Right cardiac atrium (tissue), 5 donors: ENCODE measurements around the gene PPP1R14D. TPM values are rescaled to one million over a fixed set of nuclear protein-coding genes. Genes with fewer than 3 reads are reported as not detected.

ENCODE experiments used
- ATAC-seq, 2 donors: fragments of 200-7000 bp; cut with Tn5 transposase; one replicate each; pipeline versions ENCODE4 v1.8.0 to v1.9.1; 2020; ENCODE audit warnings: moderate library complexity in 2 of 2, mild to moderate bottlenecking in 1 of 2
- DNase-seq, 3 donors: peaks; one replicate each; pipeline ENCODE4 v3.0.0-alpha.2; 2020
- H3K27ac ChIP-seq: one replicate; pipeline ENCODE4 v1.5.1; 2013; ENCODE audit warnings: mild to moderate bottlenecking, low read length, control low read depth, moderate library complexity
- H3K27me3 ChIP-seq: one replicate; pipeline ENCODE4 v1.6.1; 2013; ENCODE audit not compliant: control insufficient read depth, insufficient read depth
- H3K4me1 ChIP-seq: one replicate; pipeline ENCODE4 v1.6.1; 2013; ENCODE audit warnings: low read length; ENCODE audit not compliant: control insufficient read depth, insufficient read depth
- H3K4me3 ChIP-seq: one replicate; pipeline ENCODE4 v1.5.1; 2013; ENCODE audit warnings: low read length, control low read depth
- H3K9me3 ChIP-seq: one replicate; pipeline ENCODE4 v1.6.1; 2013; ENCODE audit warnings: low read length; ENCODE audit not compliant: control insufficient read depth
- WGBS: extraction: QIAGEN DNeasy Blood & Tissue Kit; methylation state at CpG from one replicate; pipeline ENCODE4 v1.1.7; 2013; 5-methylcytosine and 5-hydroxymethylcytosine counted together
- intact Hi-C, 4 donors: fragments of 100-400 bp; cut with DNase I; formaldehyde crosslinking; loops; one replicate each; pipeline versions ENCODE4 v1.11.0 to v1.14.0; 2022 to 2023
- long read RNA-seq, 4 donors: library from polyadenylated mRNA; unstranded; transcript quantifications; one replicate each; pipeline ENCODE4 v2.0.0, GENCODE V29; 2020 to 2021
- polyA plus RNA-seq: library from polyadenylated mRNA; stranded (reverse); fragments of 200-250 nt; gene quantifications from one replicate; pipeline ENCODE4 v1.2.3, GENCODE V29; 2013
- total RNA-seq, 4 donors: library from RNA; stranded (reverse); fragmentation: NEBNext Ultra II Directional; extraction: Animal tissue kit (Norgen Biotek cat#: 25700); gene quantifications; one replicate each; pipeline ENCODE4 v1.2.1, GENCODE V29; 2021
- donor health status: healthy with polysubstance abuse.
- donor health status: DM: no; HTN: yes; CAD: no.
- donor health status: DM: no; HTN: no; CAD: no.
- donor health status: DM: no; HTN: yes; CAD: no; lungs with severe emphysema.
- donor health status: DM: yes; HTN: yes; CAD: no.

PPP1R14D gene
- total RNA-seq, result not detected
- not detected for polyA plus RNA-seq
- long read RNA-seq, donor 1, result 0 reads
- long read RNA-seq, donor 2, result 0 reads
- long read RNA-seq, donor 3, result 0 reads
- long read RNA-seq, donor 4, result 0 reads

- Histone ChIP-seq H3K4me1 (no peaks in the 10 kb centered on the region), H3K27me3 (no peaks in the 10 kb centered on the region), H3K27ac (no peak within 1 kb of the TSS), H3K4me3 (no peak within 1 kb of the TSS), H3K9me3 (no peaks in the 10 kb centered on the region)
- intact Hi-C loops, result no loop called here
- 85% methylated on average over 6 of the region's 6 CpGs for WGBS
- DNase-seq (no peak), ATAC-seq (peak in 1 of 2 donors; percentile 47)
Measured at GRCh38 chr15:40828447-40829036, at the start of gene PPP1R14D. PPP1R14D (minus strand) TSS chr15:40828708; CDS start chr15:40828641, 67 bp downstream.

GRCh38 chr15:40877694-40878093, 49.2 kb upstream of the PPP1R14D start:
- H3K4me3 ChIP-seq, result no peak overlapping the region
- ATAC-seq (no peak), DNase-seq (no peak)
- no peaks in the 10 kb centered on the region for H3K27me3 ChIP-seq
- 62% methylated on average over 2 of the region's 2 CpGs for WGBS
- H3K4me1 ChIP-seq, result no peaks in the 10 kb centered on the region
- intact Hi-C loops, result loop anchor here in 1 of 4 donors (5.0 kb wide), 1 partner anchor 355 kb away; no protein-coding TSS in a partner anchor
- no peak overlapping the region for H3K27ac ChIP-seq
- H3K9me3 ChIP-seq, result no peaks in the 10 kb centered on the region

GRCh38 chr15:40875991-40876730, 47.7 kb upstream of the PPP1R14D start:
- ATAC-seq (no peak), DNase-seq (no peak)
- no peaks in the 10 kb centered on the region for H3K9me3 ChIP-seq
- 88% methylated on average over 6 of the region's 6 CpGs for WGBS
- no peak overlapping the region for H3K27ac ChIP-seq
- intact Hi-C loops, result loop anchor here in 1 of 4 donors (5.0 kb wide), 1 partner anchor 354 kb away; no protein-coding TSS in a partner anchor
- no peak overlapping the region for H3K4me3 ChIP-seq
- H3K4me1 ChIP-seq, result no peaks in the 10 kb centered on the region
- H3K27me3 ChIP-seq, result no peaks in the 10 kb centered on the region

GRCh38 chr15:40873694-40874561, 45.4 kb upstream of the PPP1R14D start, which contains the start of gene RHOV:
RHOV (minus strand) TSS chr15:40874234; CDS start chr15:40874139, 95 bp downstream.
- intact Hi-C loops, result no loop called here
- H3K27ac ChIP-seq, result no peak within 1 kb of the TSS
- DNase-seq, result peak; percentile 54 to 82 (median 79)

GRCh38 chr15:40872791-40873693, 44.5 kb upstream of the PPP1R14D start:
- no peak for ATAC-seq
- no peak for DNase-seq
- Histone ChIP-seq H3K4me1 (no peaks in the 10 kb centered on the region), H3K9me3 (no peaks in the 10 kb centered on the region), H3K4me3 (peak overlapping the region; percentile 81), H3K27ac (no peak overlapping the region), H3K27me3 (no peaks in the 10 kb centered on the region)
- WGBS, result 64% methylated on average over 33 of the region's 33 CpGs
- intact Hi-C loops, result no loop called here

More at GRCh38 chr15:40873694-40874561, 45.4 kb upstream of the PPP1R14D start, which contains the start of gene RHOV:
- Histone ChIP-seq H3K4me3 (peak within 1 kb of the TSS; percentile 81), H3K27me3 (no peaks in the 10 kb centered on the region), H3K9me3 (no peaks in the 10 kb centered on the region), H3K4me1 (no peaks in the 10 kb centered on the region)
- under 1% methylated on average over 74 of the region's 74 CpGs for WGBS
- ATAC-seq, result peak; percentile 84 to 85

- no peaks in the 10 kb centered on the region for H3K4me1 ChIP-seq
- H3K4me3 ChIP-seq, result no peak overlapping the region
- DNase-seq (no peak), ATAC-seq (peak in 1 of 2 donors; percentile 39)
- no peaks in the 10 kb centered on the region for H3K9me3 ChIP-seq
- no peaks in the 10 kb centered on the region for H3K27me3 ChIP-seq
- WGBS, result 86% methylated on average over 13 of the region's 13 CpGs
- intact Hi-C loops, result no loop called here
- H3K27ac ChIP-seq, result no peak overlapping the region
Measured at GRCh38 chr15:40871749-40872617, 43.5 kb upstream of the PPP1R14D start.

GRCh38 chr15:40870716-40871115, 42.2 kb upstream of the PPP1R14D start:
- no peaks in the 10 kb centered on the region for H3K9me3 ChIP-seq
- no peaks in the 10 kb centered on the region for H3K27me3 ChIP-seq
- 100% methylated on average over 1 of the region's 1 CpG for WGBS
- no peak overlapping the region for H3K4me3 ChIP-seq
- intact Hi-C loops, result no loop called here
- ATAC-seq (peak in 1 of 2 donors; percentile 33), DNase-seq (no peak)
- H3K27ac ChIP-seq, result no peak overlapping the region
- H3K4me1 ChIP-seq, result no peaks in the 10 kb centered on the region

- intact Hi-C loops, result no loop called here
- no peak overlapping the region for H3K27ac ChIP-seq
- DNase-seq, result no peak
- no peaks in the 10 kb centered on the region for H3K9me3 ChIP-seq
- ATAC-seq, result no peak
- H3K4me1 ChIP-seq, result no peaks in the 10 kb centered on the region
- no peaks in the 10 kb centered on the region for H3K27me3 ChIP-seq
- 72% methylated on average over 5 of the region's 5 CpGs for WGBS
- no peak overlapping the region for H3K4me3 ChIP-seq
Measured at GRCh38 chr15:40869686-40870085, 41.2 kb upstream of the PPP1R14D start.

- H3K4me3 ChIP-seq, result no peak overlapping the region
- 97% methylated on average over 4 of the region's 4 CpGs for WGBS
- DNase-seq (no peak), ATAC-seq (no peak)
- intact Hi-C loops, result no loop called here
- H3K9me3 ChIP-seq, result no peaks in the 10 kb centered on the region
- no peaks in the 10 kb centered on the region for H3K4me1 ChIP-seq
- H3K27me3 ChIP-seq, result no peaks in the 10 kb centered on the region
- no peak overlapping the region for H3K27ac ChIP-seq
Measured at GRCh38 chr15:40867199-40867598, 38.7 kb upstream of the PPP1R14D start.
